GM12878 (cell line): ENCODE data around the gene RGS14. TPM values are rescaled to one million over a fixed set of nuclear protein-coding genes. Genes with fewer than 3 reads are reported as not detected.

ENCODE experiments used
- ATAC-seq: fragments of 200-7000 bp; cut with Tn5 transposase; 3 replicates; pipeline ENCODE4 v1.9.1; 2020; ENCODE audit warnings: mild to moderate bottlenecking, moderate library complexity
- BruUV-seq: library from RNA; stranded (reverse); fragments of 400-500 nt; replicated peaks from 2 replicates; lab custom pipeline; 2021; lab: Mats Ljungman, UMichigan
- CTCF ChIA-PET: fragments of 300-600 bp; sonication (Branson Sonifier 250); formaldehyde crosslinking; extraction: SDS; loops from one replicate; lab custom pipeline; 2021; ENCODE audit warnings: inconsistent platforms; lab: Yijun Ruan, JAX
- POLR2A ChIA-PET: fragments of 350-600 bp; formaldehyde crosslinking; extraction: SDS; loops from one replicate; lab custom pipeline; 2021; ENCODE audit warnings: inconsistent platforms; lab: Charles Lee
- RAD21 ChIA-PET: fragments of 300-600 bp; sonication (Branson Sonifier 250); formaldehyde crosslinking; loops from one replicate; lab custom pipeline; 2023; ENCODE audit warnings: antibody characterized with exemption; ENCODE audit not compliant: unreplicated experiment; lab: Charles Lee
- SMC1A ChIA-PET: fragments of 300-600 bp; sonication (Branson Sonifier 250); formaldehyde crosslinking; loops from one replicate; lab custom pipeline; 2023; ENCODE audit not compliant: unreplicated experiment, uncharacterized antibody; lab: Charles Lee
- DNase-seq: peaks from one replicate; pipeline ENCODE4 v3.0.0-alpha.2; 2011; ENCODE audit warnings: low read depth, low spot score
- FAIRE-seq: peaks from 3 replicates; lab custom pipeline; 2011; peaks lifted over from hg19 to GRCh38; lab: Jason Lieb, UNC
- H2AFZ ChIP-seq: 2 replicates; pipeline ENCODE4 v1.6.0; 2011; ENCODE audit warnings: low read depth, low read length, control low read depth; ENCODE audit not compliant: control insufficient read depth
- H3K27ac ChIP-seq: 2 replicates; pipeline ENCODE4 v1.5.1; 2011; ENCODE audit warnings: control low read depth; ENCODE audit not compliant: control insufficient read depth, insufficient read depth
- H3K27me3 ChIP-seq, 2 experiments: replicated peaks in 1 of 2; 2 replicates each; pipeline versions ENCODE4 v1.6.0 to v1.6.1; 2011; ENCODE audit warnings: low read length in 1 of 2; ENCODE audit not compliant: control insufficient read depth in 2 of 2, insufficient read depth in 2 of 2
- H3K36me3 ChIP-seq, 2 experiments: 2 replicates each; pipeline ENCODE4 v1.5.1; 2011; ENCODE audit warnings: low read length in 1 of 2; ENCODE audit not compliant: control insufficient read depth in 2 of 2, insufficient read depth in 2 of 2
- H3K4me1 ChIP-seq: 2 replicates; pipeline ENCODE4 v1.6.1; 2011; ENCODE audit warnings: mild to moderate bottlenecking, low read length, moderate library complexity, mixed read lengths; ENCODE audit not compliant: control insufficient read depth, insufficient read depth
- H3K4me2 ChIP-seq: 2 replicates; pipeline ENCODE4 v1.6.0; 2011; ENCODE audit warnings: control low read depth; ENCODE audit not compliant: control insufficient read depth, insufficient read depth
- H3K4me3 ChIP-seq: fragments of 200-600 bp; sonication (generic); 2 replicates; pipeline ENCODE4 v1.5.1; 2016
- H3K79me2 ChIP-seq: 2 replicates; pipeline ENCODE4 v1.6.0; 2011; ENCODE audit warnings: low read length; ENCODE audit not compliant: control insufficient read depth, insufficient read depth
- H3K9ac ChIP-seq: 2 replicates; pipeline ENCODE4 v1.8.0; 2011; ENCODE audit warnings: low read length, control low read depth, mixed read lengths; ENCODE audit not compliant: control insufficient read depth, insufficient read depth
- H3K9me3 ChIP-seq: replicated peaks from 3 replicates; pipeline ENCODE4 v1.5.1; 2011; ENCODE audit warnings: mild to moderate bottlenecking, low read length; ENCODE audit not compliant: control insufficient read depth, insufficient read depth
- H4K20me1 ChIP-seq: 2 replicates; pipeline ENCODE4 v1.6.0; 2011; ENCODE audit not compliant: control insufficient read depth, insufficient read depth
- ASH2L ChIP-seq: fragments of 300-600, 200-600 bp; sonication (generic); IDR thresholded peaks from 2 replicates; pipeline ENCODE4 v1.6.1; 2017; ENCODE audit warnings: low read depth, mild to moderate bottlenecking, borderline replicate concordance
- ELK1 ChIP-seq: IDR thresholded peaks from 2 replicates; pipeline ENCODE4 v1.6.1; 2012; ENCODE audit warnings: low read depth, low read length, improper control_type of control experiment
- HDGF ChIP-seq: fragments of 450-650 bp; IDR thresholded peaks from 2 replicates; pipeline ENCODE4 v1.6.1; 2016; ENCODE audit warnings: antibody characterized with exemption
- HSF1 ChIP-seq: fragments of 150-350 bp; IDR thresholded peaks from 2 replicates; pipeline ENCODE4 v1.6.1; 2014; ENCODE audit warnings: mild to moderate bottlenecking, low read depth, low read length
- MTA2 ChIP-seq: fragments of 450-650 bp; IDR thresholded peaks from 2 replicates; pipeline ENCODE4 v1.6.1; 2016; ENCODE audit warnings: low read depth, mild to moderate bottlenecking, moderate library complexity
- PBX3 ChIP-seq: IDR thresholded peaks from 2 replicates; pipeline ENCODE4 v1.6.1; 2011; ENCODE audit warnings: mild to moderate bottlenecking, low read depth, low read length, moderate library complexity; ENCODE audit not compliant: insufficient replicate concordance
- PKNOX1 ChIP-seq: fragments of 450-650 bp; IDR thresholded peaks from 2 replicates; pipeline ENCODE4 v1.6.1; 2016; ENCODE audit warnings: mild to moderate bottlenecking
- POLR2AphosphoS5 ChIP-seq: IDR thresholded peaks from 2 replicates; pipeline ENCODE4 v1.6.1; 2011; ENCODE audit warnings: mild to moderate bottlenecking, low read length, inconsistent platforms
- SPI1 ChIP-seq: IDR thresholded peaks from 2 replicates; pipeline ENCODE4 v1.6.1; 2011; ENCODE audit warnings: low read depth, mild to moderate bottlenecking, low read length, moderate library complexity, borderline replicate concordance; ENCODE audit not compliant: insufficient read depth
- ZBTB4 ChIP-seq: fragments of 450-650 bp; formaldehyde crosslinking; IDR thresholded peaks from 2 replicates; pipeline ENCODE4 v1.4.0; 2022; ENCODE audit warnings: mild to moderate bottlenecking, moderate library complexity
- WGBS: methylation state at CpG from one replicate; pipeline ENCODE4 v1.1.6; 2016; ENCODE audit warnings: low lambda C conversion rate; ENCODE audit not compliant: insufficient replicate concordance, insufficient coverage; ENCODE audit errors: missing lambda C conversion rate; 5-methylcytosine and 5-hydroxymethylcytosine counted together
- in situ Hi-C: fragments of 300-500 bp; cut with MboI; formaldehyde crosslinking; loops from 9 replicates; pipeline ENCODE4 v1.14.3; 2018; ENCODE audit warnings: mixed read lengths
- intact Hi-C: fragments of 100-400 bp; cut with micrococcal nuclease; formaldehyde crosslinking; loops from one replicate; pipeline ENCODE4 v1.14.2; 2022; ENCODE audit not compliant: unreplicated experiment
- polyA plus RNA-seq, 11 experiments: library from polyadenylated mRNA; depleted of rRNA in 4 of 11; unstranded in 6 of 11; stranded (reverse) in 5 of 11; fragments of >200 nt; fragmentation: Nextera tagmentation in 4 of 11; fragmentation: Illumina TruSeq in 1 of 11; extraction: Ambion mirVana in 4 of 11; extraction: Trizol in 1 of 11; gene quantifications; 1 replicate in 1 of 11; 2 replicates in 10 of 11; pipeline versions ENCODE4 v1.2.1 to v1.2.3, GENCODE V29; 2011 to 2016; ENCODE audit warnings: inconsistent platforms in 2 of 11, missing spikeins in 2 of 11, low read depth in 1 of 11
- total RNA-seq, 4 experiments: library from RNA; depleted of rRNA in 3 of 4; stranded (reverse); fragments of >200 nt in 3 of 4; fragmentation: Illumina TruSeq in 1 of 4; extraction: Trizol in 1 of 4; gene quantifications; 2 replicates each; pipeline versions ENCODE4 v1.2.1 to v1.2.3, GENCODE V29; 2013 to 2021

RGS14 gene
- total and polyA plus RNA-seq, 10 of the 15 experiments (the other 5 are each of a cell fraction or from before 2014, with no cell fraction given): 0.19 to 88.7 (median 54.8) TPM

GRCh38 chr5:177364159-177364962 lies 6.6 kb downstream of the RGS14 start (continued):
- TF ChIP-seq PKNOX1 (no peak; the same call in 1 of the 2 replicates), ZBTB4 (no peak)

- 0 out of 2 replicates have a peak overlapping the region, but pooled peaks have one; percentile 7 for H3K4me2 ChIP-seq
- H3K27ac ChIP-seq: 0 out of 2 replicates have a peak overlapping the region, but pooled peaks have one; percentile 50
- CTCF ChIA-PET: interaction anchor here (0.7 to 3.7 kb wide), 6 partner anchors 11 to 47 kb away, joined by 3 to 22 read pairs (median 6); partner anchors contain the start of gene LMAN2
- no peaks in the 10 kb centered on the region for H4K20me1 ChIP-seq
- H3K4me1 ChIP-seq: peaks cover 60% of the 10 kb centered on the region
- no peak overlapping the region for H3K9ac ChIP-seq
- H3K79me2 ChIP-seq: peaks cover 39% of the 10 kb centered on the region
- in situ Hi-C loops (no loop called here), intact Hi-C loops (no loop called here)
- RAD21 ChIA-PET: interaction anchor here (0.6 to 4.4 kb wide), 3 partner anchors 14 to 65 kb away, joined by 4 to 29 read pairs (median 5); partner anchors contain the start of gene LMAN2
- no peak for ATAC-seq
- SMC1A ChIA-PET: interaction anchor here (2.8 to 3.7 kb wide), 2 partner anchors 24 to 37 kb away, joined by 10 to 32 read pairs; no protein-coding TSS in a partner anchor
- no TSS peak for BruUV-seq
- no peak for FAIRE-seq
- DNase-seq: no peak
- POLR2A ChIA-PET: interaction anchor here (1.6 kb wide), 1 partner anchor 132 kb away, joined by 4 read pairs; the partner anchor contains the start of gene PDLIM7
- H3K9me3 ChIP-seq: no peaks in the 10 kb centered on the region
- H3K36me3 ChIP-seq: peaks cover 12 to 14% of the 10 kb centered on the region in 2 experiments
- no peaks in the 10 kb centered on the region for H3K27me3 ChIP-seq
- no peak overlapping the region for H3K4me3 ChIP-seq
- WGBS: 94% methylated on average over 13 of the region's 14 CpGs
- no peak overlapping the region for H2AFZ ChIP-seq
- no peak for TF ChIP-seq MTA2
- no peak for TF ChIP-seq ASH2L
- TF ChIP-seq HDGF: no peak
- TF ChIP-seq PBX3: no peak
- no peak for TF ChIP-seq ELK1
- no peak for TF ChIP-seq POLR2AphosphoS5
- no peak for TF ChIP-seq SPI1
- no peak for TF ChIP-seq HSF1
These were observed 8.3 kb downstream of the RGS14 start for GRCh38 chr5:177365845-177366527.
